T follicular helper cell (primary cell): Measurements from ENCODE around the gene CDH4.

Source experiments
- DNase-seq: peaks from one replicate; pipeline ENCODE4 v3.0.0-alpha.2; 2020; ENCODE audit warnings: low read depth

The CDH4 gene

DNA sequence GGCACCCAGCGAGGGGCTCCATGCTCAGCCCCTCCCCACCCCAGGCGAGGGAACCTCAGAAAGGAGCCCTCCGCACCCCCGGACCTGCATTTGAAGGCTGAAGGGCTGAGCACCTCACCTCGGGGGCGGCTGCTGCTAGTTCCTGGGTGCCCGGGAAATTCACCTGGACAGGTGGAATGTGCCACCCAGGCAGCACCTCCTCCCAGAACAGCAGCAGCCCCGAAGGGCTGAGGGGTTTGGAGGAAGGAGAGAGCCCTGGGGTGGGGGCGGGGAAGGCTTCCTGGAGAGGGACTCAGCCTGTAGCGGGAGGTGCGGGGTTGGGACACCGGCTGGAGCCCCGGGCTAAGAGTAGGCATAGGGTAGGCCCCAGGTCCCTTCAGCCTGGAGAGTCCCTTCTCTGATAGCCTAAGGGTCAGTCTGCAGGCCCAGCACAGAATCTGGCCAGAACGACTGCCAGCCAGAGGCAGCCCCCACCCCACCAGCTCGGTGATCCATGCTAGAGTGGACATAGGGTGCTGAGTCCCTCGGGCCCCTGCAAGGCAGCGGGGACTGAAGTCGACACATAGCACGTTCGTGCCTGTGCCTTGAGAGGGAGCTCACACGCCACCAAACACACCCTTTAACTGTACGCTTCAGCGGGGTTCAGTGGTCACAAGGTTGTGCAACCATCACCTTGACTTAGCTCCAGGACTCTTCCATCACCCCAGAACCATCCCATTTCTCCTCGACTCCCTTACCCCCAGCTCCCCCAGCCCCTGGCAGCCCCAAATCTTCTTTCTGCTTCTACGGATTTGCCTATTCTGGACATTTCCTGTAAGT lies 632.7 kb downstream of the CDH4 start:
- DNase-seq: no peak

DNA sequence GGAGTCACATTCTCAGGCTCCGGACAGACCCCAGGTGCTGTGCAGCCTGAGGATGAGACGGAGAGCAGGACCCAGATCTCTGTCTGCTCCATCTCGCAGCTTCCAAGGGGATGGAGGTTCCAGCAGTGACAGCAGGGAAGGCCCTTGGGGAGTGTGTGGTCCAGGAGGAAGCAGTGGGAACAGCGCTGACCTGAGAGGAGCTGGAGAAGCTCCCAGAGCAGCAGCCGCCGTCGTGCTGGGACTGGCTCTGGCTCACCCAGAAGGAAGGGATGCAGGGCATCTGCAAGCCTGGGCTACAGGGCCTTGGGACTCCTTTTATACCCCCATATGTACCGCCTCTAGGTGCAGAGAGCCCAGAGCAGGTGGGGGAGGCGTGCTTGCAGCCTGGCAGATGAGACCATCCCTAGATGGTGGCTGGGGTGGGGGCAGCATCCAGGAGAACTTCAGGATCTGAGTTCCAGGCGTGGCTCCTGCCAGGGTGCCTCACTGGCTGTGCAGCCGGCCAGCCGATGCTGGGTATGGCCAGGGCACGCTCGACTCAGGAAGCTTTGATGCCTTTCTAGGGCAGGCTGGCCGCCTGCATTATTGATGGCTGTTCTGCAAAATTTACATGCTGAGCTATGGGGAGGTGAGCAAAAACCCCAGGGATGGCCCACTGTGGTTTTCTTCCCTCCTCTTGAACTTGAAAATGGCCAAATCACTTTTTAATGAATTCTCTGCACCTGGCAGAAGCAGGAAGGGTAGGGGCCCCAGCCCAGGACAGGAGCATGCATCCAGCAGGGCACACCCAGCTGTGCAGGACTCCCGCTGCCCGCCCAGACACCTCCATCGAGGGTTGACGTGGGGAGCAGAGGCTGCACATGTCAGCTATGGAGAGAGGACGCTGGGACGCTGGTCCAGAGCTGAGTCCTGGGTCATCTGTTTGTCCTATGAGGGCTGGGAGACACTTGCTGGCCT lies 634.0 kb downstream of the CDH4 start:
- DNase-seq: no peak

DNA sequence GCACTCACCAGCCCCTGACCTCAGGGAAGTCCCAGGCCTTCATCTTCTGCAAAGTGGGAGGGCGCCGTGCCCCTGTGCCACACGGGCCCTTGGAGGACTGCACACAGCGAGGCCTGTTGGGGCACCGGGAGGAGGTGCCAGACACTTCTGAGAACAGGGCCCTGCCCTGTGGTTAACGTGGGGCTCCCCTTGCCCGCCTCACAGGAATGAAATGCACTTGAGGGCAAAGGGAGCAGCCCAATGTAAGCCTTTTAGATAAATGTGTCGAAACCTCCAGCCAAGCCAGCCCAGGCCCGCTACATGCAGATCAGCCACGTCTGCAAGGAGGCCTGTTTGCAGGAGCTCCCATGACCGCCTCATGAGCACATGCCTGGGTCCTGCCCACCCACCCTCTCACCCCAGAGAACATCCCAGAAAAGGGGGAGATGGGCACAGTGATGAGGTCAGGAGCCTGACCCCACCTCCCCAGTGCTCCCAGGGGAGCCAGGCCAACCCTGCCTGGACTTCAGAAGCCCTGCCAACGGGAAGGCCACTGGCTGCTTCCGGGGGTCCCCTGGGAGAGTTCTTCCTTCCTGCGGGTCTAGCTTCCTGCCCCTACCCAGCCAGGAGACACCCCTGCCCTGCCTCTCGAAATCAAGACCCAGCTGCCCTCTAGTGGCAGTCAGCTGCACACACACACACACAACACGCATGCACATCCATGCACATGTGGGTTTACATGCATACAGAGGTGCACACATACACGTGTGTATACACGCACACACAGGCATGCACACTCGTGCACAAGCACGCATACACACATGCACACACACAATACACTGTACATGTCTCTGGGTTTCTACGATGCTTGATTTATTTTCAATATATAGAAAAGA lies 634.9 kb downstream of the CDH4 start:
- no peak for DNase-seq

DNA sequence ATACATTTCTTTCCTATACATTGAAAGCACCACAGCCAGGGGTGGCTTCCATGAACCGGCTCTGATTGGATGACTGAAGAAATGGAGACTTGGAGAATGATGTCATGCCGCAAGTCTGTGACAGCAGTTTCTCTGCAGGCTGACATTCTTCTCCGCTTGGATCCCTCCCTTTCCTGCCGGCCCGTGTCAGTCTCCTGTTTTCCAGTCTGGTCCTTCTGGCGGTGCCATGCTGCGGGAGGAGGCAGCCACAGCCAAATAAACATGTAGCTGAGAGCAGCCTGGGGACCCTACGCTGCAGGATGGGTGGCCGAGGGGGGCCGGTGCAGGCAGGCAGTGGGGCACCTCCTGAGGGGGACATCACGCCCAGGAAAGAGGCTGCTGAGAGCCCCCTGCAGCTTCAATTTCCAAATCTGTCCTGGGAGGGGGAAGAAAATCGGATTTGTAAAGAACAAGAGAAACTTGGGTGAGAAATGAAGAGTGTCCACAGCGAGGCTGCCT lies 635.6 kb downstream of the CDH4 start:
- DNase-seq: no peak

DNA sequence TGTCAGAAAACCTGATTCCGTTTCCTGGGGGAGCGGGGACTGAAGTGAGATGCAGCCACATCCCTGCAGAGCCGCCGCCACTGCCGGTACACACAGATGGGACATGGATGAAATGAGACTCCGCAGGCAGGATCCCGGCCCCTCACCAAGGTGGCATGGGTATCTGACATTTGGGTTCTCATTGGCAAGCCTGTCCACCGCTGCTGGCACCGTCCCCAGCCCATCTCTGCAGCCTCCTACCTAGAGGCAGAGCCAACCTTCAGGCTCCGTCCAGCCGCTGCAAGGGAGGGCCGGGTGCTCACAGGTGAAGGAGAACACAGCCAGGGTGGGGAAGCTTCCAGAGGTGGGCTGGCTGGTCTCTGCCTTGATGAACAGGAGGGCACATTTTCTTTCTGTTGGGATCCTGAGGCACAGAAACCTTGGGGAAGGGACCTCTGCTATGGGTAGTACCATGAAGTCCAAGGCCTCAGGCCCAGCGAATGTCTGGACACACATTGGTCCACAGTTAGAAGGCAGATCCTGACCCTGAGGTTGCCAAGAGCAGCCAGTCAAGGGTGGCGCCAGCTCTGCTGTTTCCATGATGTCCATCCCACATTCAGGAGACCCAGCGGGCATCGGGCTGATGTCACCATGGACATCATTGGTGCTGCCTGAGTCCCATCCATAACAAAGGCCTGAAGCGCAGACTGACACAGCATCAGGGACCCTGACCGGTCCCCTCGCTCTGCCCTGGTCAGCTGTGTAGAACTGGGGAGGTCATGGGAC lies 636.2 kb downstream of the CDH4 start:
- no peak for DNase-seq

DNA sequence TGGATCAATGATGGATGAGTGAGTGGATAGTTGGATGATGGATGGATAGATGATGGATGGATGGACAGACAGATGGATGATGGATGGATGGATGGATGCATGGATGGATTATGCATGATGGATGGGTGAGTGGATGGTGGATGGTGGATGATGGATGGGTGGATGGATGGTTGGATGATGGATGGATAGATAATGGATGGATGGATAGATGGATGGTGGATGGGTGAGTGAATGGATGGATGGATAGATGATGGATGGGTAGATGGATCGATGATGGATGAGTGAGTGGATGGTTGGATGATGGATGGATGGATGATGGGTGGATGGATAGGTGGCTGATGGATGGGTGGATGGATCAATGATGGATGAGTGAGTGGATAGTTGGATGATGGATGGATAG lies 637.6 kb downstream of the CDH4 start:
- no peak for DNase-seq

DNA sequence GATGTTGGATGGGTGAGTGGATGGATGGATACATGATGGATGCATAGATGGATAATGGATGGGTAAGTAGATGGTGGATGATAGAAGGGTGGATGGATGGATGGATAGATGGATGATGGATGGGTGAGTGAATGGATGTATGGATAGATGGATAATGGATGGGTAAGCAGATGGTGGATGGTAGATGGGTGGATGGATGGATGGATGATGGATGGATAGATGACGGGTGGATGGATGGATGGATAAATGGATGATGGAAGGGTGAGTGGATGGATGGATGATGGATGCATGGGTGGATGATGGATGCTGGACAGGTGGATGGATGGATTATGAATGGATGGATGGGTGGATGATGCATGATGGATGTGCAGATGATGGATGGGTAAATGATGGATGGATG lies 638.1 kb downstream of the CDH4 start:
- DNase-seq: no peak

DNA sequence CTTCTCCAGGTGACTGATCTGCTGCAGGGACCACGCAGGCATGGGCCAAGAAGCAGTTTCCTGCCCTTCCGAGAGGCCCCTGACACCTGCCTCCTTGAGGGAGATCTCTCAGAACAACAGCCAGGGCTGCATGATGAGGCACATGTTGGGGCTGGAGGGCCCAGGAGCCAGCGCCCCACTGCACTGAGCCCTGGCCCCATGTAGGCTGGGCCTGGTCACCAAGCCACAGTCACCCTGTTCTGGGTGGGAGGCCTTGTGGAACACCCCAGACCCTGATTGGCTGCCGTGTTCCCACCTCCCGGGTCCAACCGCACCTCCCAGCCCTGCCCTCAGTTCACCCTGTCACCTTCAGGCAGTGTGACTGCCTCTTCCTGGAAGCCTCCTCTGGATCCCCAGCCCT lies 639.4 kb downstream of the CDH4 start:
- no peak for DNase-seq

DNA sequence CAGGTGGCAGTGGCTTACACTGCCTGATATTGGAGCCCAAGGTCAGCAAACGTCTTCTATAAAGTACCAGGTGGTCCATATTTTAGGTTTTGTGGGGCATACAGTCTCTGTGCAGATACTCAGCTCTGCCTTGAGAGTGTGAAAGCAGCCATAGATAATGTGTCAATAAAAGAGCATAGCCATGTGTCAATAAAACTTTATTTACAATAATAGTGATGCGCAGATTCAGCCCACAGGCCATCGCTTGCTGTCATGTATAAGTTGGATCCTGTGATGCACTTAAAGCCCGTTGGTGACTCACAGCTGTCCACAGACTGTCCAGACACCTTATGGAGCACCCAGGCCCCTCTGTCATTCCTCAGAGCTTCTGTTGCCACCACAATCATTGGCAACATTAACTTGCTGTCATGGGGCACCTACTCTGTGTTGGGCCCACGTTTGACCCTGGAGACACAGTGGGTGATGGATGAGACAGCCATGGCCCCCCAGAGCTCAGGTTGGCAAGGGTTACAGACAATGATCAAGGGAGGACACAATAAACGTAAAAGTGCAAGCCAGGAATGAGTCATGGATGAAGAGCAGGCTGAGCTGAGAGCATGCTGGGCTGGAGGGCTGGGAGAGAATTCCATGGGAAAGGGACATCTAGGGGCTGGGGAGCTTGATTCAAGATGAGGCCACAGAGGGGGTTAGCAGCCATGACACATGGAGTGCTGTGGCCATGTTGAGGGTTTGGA lies 640.0 kb downstream of the CDH4 start:
- no peak for DNase-seq

DNA sequence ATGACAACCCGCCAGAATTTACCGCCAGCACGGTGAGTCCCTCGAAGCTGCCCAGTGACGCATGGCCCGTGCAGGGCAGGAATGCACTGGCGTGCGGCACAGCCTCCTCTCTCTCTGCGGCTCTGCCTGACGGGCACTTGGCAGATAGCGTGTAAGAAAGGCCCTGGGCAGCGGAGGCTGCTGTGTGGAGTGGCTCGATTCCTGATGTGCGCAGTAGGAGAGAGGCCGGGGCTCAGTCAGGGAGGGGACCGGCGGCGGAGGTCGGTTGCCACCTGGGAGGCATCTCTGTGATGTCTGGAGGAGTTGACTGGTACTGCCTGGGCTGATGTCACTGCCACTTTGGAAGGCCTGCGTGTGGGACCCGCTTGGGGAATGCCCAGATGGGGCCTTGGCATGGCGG lies 643.0 kb downstream of the CDH4 start:
- DNase-seq: no peak

DNA sequence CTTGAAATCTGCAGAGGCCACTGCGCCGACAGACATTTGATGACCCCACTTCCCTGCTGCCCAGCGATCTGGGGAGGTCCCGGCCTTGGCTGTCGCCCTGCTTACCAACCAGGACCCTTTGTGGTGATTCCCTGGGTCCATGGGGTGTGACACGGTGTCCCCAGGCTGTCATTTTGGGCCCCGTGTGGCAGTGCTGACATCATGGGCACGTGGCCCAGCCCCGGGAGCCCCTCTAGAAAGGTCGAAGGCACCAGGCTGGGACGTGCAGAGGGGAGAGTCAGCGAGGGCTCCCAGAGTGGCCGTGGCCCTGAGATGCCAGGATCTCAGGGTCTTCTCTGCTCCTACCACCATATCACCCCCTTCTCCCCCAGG lies 643.6 kb downstream of the CDH4 start:
- DNase-seq: no peak

DNA sequence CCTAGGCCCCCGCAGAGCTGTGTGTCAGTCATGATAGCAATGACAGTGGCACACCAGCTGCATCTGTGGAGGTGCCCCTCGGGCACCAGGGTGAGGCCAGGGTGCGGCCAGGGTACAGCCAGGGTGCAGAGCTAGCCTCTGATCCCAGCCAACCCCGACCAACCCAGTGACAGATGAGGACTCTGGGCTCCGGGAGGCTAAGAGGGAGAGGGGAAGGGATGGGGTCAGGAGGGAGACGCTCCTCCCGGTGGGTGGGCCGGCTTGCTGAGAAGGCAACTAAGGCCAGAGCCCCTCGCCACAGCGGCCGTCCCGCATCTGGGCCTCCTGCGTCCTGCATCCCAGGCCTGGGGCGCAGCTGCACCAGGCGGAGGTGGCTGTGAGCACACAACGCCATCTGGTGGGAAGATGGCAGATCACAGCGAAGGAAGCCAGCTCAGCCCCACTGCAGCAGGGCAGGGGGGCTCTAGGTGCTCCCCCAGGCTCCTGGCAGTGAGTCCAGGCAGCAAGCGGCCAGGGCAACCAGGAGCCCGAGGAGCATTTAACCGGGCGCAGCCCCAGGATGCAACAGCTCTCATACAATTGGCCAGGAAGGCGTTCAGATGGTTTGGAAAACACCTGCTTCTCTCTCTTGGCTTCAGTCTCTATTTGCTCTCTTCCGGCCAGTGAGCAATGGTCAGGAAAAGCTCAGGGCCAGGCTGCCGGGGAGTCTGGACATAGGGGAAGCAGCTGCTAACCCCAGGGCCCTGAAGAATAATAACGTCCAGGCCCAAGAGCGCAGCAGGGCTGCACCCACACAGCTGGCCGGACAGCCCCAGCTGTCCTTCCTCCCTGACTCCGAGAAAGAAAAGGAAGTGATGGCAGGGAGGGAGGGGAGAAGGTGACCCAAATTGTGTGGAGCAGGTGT lies 644.2 kb downstream of the CDH4 start:
- no peak for DNase-seq

DNA sequence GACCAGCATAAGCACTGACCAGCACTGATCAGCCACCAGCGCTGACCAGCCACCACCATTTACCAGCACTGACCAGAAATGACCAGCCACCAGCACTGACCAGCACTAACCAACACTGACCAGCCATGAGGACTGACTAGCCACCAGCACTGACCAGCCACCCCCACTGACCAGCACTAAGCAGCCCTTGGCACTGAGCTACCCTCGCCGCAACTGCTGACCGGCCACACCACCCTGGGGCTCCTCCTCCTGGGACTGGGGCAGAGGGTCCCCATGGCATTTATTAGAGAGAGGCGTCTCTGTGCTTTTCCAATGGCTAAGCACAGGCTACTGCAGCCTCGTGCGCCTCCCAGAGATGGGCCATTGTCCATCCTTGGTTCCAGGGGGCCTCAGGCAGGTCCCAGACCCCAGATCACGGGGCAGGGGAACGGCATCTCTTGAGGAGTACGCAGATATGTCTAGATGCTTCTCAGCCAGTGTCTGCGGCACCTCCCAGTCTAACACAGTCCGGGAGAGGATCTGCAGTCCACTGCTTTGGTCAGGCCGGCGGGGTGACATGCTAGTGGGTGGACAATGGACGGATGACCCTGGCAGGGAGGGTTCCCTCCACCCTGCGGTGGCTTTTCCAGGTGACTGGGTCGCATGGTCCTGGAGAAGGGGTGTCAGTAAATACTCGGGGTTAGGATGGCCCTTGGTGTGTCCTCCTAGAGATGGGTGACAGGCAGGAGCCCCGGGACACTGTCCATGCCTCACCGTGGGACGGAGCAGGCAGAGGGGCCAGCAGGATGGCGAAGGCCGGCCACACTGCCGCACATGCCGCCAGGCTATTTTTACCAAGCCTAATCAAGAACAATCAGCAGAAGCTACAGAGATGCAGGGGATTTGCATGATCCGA lies 645.6 kb downstream of the CDH4 start:
- no peak for DNase-seq

DNA sequence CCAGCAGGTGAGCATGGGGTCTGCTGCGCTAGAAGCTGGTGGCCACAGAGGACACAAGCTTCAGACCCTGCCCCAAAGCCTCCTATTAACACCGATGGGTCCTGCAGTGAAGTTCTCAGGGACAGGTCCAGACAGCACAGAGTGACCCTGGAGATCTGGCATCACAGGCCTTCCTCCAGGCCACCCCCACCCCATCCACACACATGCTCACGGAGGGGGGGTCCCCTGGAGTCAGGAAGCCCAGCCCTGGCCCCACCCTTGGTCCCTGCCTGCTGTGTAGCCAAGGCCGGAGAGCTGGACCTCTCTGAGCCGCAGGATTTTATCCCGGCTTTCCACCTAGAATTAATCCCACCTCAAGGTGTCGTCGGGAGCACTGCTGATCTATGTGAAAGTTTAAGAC lies 646.3 kb downstream of the CDH4 start:
- no peak for DNase-seq

DNA sequence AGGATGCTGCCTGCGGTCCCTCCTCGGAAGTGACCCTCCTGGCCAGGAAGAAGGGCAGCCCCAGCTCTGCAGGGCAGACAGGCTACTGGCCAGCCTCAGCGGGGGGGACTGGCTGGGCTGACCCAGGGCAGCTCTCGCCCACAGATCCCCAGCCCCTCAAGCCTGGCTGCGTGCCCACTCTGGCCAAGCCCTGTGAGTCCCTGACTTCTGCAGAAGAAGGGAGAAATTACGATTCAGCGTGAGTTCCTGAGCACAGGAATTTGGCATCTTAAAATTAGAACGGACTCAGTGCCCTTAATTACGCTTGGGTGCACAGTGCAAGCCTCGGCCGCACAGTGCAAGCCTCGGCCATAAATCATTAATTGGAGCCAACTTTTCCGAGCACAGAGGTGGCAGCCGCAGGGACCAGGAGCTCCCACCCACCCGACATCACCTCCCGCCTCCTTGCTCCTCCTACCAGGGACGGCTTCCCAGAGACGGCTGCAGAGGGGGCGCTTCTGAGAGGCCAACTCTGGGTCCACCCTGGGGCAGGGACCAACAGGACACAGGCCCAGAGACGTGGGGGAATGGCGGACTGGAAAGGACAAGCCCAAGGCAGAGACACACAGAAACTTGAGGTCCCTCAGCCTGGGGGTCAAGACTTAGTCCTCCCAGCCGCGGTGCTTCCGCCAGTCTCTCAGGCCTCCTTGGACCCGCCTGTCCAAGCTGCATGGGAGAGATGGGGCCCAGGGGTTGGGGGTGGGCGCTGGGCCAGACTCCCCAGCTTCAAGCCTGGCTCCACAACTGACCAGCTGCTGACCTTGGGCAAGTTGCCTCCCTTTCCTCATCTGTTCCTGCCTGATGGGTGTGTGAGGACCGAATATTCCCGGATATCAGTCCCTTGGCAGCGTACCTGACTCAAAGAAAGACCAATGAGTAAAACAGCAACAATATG lies 648.2 kb downstream of the CDH4 start:
- DNase-seq: no peak

DNA sequence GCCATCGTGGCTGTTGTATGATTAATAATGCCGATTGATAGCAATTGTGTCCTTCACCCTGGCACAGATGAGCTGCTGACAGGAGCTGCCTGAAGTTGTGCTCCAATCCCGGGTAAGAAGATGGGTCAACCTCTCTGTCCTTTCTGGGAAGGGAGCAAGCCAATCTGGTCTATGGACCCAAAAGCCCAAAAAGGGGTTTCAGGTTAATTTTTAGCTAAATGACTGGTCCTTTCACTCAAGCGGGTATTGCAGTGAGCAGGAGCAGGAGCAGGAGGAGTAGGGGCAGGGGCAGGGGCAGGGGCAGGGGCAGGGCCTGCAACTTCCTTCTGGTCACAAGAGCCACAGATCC lies 648.9 kb downstream of the CDH4 start:
- DNase-seq: no peak
